ENCODE measurements around the gene ZNF541. TPM values are rescaled to one million over a fixed set of nuclear protein-coding genes. Genes with fewer than 3 reads are reported as not detected.

The ZNF541 gene
- total and polyA plus RNA-seq, 10 of the 15 experiments (the other 5 are each of a cell fraction or from before 2014, with no cell fraction given) = 0.03 to 0.12 (median 0.07) TPM; not detected in 4

DNA sequence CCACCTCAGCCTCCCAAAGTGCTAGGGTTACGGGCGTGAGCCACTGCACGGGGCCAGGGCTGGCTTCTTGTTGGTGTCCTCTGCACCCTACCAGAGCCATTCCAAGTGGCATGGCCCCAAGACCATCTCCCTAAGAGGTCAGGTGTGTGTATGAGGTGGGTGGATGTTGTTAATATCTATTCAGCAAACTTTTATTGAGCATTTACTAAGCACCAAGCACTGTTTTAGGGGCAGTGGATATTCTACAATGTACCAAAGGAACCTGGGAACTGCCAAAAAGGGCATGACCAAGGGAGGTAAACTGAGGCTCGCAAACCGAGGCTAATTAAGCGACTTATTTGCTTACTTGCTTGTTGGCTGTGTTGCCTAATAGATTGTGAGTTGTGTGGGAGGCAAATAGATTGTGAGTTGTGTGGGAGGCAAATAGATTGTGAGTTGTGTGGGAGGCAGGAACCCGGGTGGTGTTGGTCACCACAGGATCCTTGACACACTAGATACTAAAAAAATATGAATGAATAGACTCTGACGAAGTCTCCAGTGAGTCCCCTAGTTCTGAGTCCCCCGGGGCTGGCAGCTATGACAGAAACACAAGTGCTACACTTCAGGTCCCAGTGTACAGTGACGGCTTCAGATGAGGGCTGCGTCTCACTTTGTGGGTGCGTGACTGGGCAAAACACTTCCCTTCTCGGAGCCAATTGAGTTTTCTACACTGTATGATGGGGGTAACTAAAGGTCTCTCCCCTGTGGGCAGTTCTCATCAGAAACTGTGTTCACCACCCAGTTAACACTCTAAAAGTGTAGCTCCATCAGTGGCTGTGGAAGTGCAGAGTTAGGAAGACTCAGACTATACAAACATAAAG, 31.0 kb upstream of the ZNF541 start:
- RAD21 ChIA-PET (ENCODE audit: unreplicated experiment) = no interaction called here
- no peaks in the 10 kb centered on the region for H3K9me3 ChIP-seq (replicated peaks; ENCODE audit: control insufficient read depth, insufficient read depth, low read length)
- H3K27ac ChIP-seq (ENCODE audit: control insufficient read depth, insufficient read depth) = no peak overlapping the region
- H3K4me3 ChIP-seq = no peak overlapping the region
- 30% methylated on average over 13 of the region's 13 CpGs for WGBS (ENCODE audit: insufficient coverage, insufficient replicate concordance, low lambda C conversion rate, missing lambda C conversion rate)
- H3K79me2 ChIP-seq (ENCODE audit: control insufficient read depth, insufficient read depth, low read length) = peaks cover 9% of the 10 kb centered on the region
- no peaks in the 10 kb centered on the region for H4K20me1 ChIP-seq (ENCODE audit: control insufficient read depth, insufficient read depth)
- intact Hi-C loops (cut with micrococcal nuclease; ENCODE audit: unreplicated experiment) (no loop called here), in situ Hi-C loops (cut with MboI) (no loop called here)
- ATAC-seq (no peak), DNase-seq (ENCODE audit: low read depth, low spot score) (no peak), FAIRE-seq (no peak)
- no peak overlapping the region for H3K9ac ChIP-seq (ENCODE audit: control insufficient read depth, insufficient read depth, low read length)
- TF ChIP-seq ZNF384 (IDR thresholded peaks at IDR 0.05; ENCODE audit: borderline replicate concordance, low read depth, low read length) (no peak), RAD21 (IDR thresholded peaks at IDR 0.05; ENCODE audit: insufficient read depth, low read depth, low read length) (no peak), NR2C1 (IDR thresholded peaks at IDR 0.05) (no peak), ZBTB40 (IDR thresholded peaks at IDR 0.05; ENCODE audit: borderline replicate concordance) (no peak)
- TF ChIP-seq, protein P1, sequence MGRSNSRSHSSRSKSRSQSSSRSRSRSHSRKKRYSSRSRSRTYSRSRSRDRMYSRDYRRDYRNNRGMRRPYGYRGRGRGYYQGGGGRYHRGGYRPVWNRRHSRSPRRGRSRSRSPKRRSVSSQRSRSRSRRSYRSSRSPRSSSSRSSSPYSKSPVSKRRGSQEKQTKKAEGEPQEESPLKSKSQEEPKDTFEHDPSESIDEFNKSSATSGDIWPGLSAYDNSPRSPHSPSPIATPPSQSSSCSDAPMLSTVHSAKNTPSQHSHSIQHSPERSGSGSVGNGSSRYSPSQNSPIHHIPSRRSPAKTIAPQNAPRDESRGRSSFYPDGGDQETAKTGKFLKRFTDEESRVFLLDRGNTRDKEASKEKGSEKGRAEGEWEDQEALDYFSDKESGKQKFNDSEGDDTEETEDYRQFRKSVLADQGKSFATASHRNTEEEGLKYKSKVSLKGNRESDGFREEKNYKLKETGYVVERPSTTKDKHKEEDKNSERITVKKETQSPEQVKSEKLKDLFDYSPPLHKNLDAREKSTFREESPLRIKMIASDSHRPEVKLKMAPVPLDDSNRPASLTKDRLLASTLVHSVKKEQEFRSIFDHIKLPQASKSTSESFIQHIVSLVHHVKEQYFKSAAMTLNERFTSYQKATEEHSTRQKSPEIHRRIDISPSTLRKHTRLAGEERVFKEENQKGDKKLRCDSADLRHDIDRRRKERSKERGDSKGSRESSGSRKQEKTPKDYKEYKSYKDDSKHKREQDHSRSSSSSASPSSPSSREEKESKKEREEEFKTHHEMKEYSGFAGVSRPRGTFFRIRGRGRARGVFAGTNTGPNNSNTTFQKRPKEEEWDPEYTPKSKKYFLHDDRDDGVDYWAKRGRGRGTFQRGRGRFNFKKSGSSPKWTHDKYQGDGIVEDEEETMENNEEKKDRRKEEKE (IDR thresholded peaks at IDR 0.05) = no peak
- peaks cover 4% of the 10 kb centered on the region for H3K4me1 ChIP-seq (ENCODE audit: control insufficient read depth, insufficient read depth, low read length)
- no peak overlapping the region for H2AFZ ChIP-seq (ENCODE audit: control insufficient read depth, low read depth, low read length)
- POLR2A ChIA-PET = interaction anchor here (0.6 kb wide), 1 partner anchor 16 kb away, joined by 6 read pairs; no protein-coding TSS in a partner anchor
- H3K27me3 ChIP-seq (replicated peaks in 1 of 2; ENCODE audit: control insufficient read depth in 2 of 2, insufficient read depth in 2 of 2, low read length in 1 of 2) = no peaks in the 10 kb centered on the region
- H3K36me3 ChIP-seq (ENCODE audit: control insufficient read depth in 2 of 2, insufficient read depth in 2 of 2, low read length in 1 of 2) = no peaks in the 10 kb centered on the region
- CTCF ChIA-PET = no interaction called here
- SMC1A ChIA-PET (ENCODE audit: uncharacterized antibody, unreplicated experiment) = no interaction called here
- no peak overlapping the region for H3K4me2 ChIP-seq (ENCODE audit: control insufficient read depth, insufficient read depth)
- no TSS peak for BruUV-seq (replicated peaks)
